GM18519 (cell line): ENCODE results near the gene ISG20L2.

ENCODE experiments used
- ATAC-seq: cut with Tn5 transposase; IDR thresholded peaks from one replicate; pipeline ENCODE4 v1.9.1; 2021; ENCODE audit warnings: mild to moderate bottlenecking, moderate library complexity; ENCODE audit not compliant: unreplicated experiment, low FRiP score

Gene ISG20L2

GRCh38 chr1:156742017-156742416 lies 13.5 kb upstream of the ISG20L2 start:
- no peak for ATAC-seq

DNA sequence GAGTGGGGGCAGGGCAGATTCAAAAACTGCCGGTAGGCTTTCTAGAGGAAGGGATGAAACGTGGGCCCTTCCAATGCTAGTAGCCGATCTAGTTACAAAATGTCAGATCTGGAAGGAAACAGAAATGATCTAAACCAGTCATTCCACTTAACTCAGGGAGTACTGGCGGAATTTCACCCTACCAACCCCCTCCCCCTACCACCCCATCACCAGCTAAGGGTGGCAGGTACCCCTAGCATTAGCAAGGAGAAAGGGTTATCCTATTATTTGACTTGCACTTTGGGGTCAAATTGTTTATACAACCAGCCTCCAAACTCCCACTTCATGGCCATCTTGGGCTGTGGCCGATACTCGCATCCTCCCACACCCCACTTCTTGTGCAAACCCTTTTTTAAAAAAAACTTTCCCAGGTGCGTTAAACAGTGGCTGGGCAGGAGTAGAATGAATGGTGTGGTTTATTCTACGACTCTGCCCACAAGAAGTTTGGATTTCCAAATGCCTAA lies 13.0 kb upstream of the ISG20L2 start:
- ATAC-seq: peak; percentile 12

DNA sequence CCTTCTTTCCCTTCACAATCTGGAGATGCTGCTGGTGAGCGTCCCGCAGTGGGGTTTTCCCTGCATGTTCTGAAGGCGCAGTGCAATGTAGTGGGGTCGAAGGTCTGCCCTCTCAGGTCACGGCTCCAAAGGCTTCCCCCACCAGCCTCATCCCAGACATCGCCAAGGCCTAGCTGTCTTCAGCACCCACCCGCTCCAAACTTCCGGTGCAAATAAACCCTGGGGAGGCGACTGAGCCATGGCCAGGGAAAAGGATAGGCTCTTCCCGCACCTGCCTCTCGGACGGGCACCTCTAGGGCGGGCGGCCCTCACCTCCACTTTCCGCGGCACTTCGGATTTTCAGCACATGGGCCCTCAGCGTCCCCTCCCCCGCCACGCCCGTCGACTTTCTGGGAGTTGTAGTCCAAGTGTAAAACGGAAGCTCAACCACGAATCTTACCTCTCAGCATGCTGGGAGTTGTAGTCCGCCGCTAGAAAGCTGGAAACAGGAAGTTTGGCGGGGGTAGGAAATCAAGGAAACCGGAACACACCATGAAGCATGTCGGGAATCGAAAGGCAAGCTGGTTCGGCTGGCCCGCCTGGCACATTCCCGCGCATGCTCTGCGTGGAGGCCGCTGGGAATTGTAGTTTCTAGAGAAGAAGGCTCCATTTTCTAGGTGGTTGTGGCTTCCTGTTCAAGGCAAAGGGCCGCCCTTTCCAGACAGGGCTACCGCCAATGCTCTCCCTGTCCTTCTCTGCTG lies 12.3 kb upstream of the ISG20L2 start, which contains the start of gene MRPL24:
Gene MRPL24, minus strand, starts transcription at position 348 of the 740 bp plus-strand sequence. CDS start 2,384 bp downstream, outside the sequence.
- peak; percentile 61 for ATAC-seq

DNA sequence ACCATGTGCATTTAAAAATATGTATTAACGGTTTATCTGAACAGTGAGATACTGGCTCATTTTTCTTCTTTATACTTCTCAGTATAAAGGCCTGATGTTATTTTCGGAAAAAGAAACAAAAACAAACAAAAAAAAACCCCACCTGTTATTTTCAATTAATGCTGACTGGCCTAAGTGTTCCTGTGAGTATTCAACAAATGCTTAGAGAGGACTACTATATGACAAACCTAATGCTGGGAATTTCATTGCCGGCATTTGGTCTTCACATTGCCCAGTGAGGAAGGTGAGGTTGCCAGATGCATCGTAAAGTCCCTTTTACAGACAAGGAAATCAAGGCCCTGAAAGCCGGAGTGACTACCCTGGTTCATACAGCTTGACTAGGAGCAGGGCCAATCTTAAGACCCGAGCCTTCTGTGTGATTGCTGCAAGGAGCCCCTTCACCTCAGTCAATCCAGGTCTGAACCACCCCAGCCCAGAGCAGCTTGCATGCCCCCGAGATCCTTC lies 11.7 kb upstream of the ISG20L2 start:
- no peak for ATAC-seq

- no peak for ATAC-seq
These were observed 10.3 kb upstream of the ISG20L2 start for GRCh38 chr1:156738916-156739315.

GRCh38 chr1:156738407-156738806 lies 9.8 kb upstream of the ISG20L2 start:
- ATAC-seq: no peak

DNA sequence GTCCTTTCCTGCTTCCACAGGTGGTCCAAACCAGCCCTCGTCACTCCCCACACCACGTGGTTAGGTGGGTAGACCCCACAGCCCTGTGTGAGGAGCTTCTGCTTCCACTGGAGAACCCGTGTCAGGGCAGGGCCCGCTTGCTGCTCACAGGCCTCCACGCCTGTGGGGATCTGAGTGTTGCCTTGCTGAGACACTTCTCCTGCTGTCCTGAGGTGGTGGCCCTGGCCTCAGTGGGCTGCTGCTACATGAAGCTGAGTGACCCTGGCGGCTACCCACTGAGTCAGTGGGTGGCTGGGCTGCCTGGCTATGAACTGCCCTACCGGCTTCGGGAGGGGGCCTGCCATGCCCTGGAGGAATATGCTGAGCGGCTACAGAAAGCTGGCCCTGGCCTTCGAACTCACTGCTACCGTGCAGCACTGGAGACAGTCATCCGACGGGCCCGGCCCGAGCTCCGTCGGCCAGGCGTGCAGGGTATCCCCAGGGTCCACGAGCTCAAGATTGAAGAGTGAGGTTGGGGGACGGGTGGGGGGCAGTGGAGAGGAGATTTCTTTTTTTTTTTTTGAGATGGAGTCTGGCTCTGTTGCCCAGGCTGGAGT lies 5.5 kb upstream of the ISG20L2 start:
- no peak for ATAC-seq

GRCh38 chr1:156727926-156728598 lies 504 bp downstream of the ISG20L2 start, which contains the start of gene METTL25B:
METTL25B (plus strand) TSS chr1:156728469; CDS start chr1:156729105, 636 bp downstream.
- ATAC-seq: peak; percentile 29

DNA sequence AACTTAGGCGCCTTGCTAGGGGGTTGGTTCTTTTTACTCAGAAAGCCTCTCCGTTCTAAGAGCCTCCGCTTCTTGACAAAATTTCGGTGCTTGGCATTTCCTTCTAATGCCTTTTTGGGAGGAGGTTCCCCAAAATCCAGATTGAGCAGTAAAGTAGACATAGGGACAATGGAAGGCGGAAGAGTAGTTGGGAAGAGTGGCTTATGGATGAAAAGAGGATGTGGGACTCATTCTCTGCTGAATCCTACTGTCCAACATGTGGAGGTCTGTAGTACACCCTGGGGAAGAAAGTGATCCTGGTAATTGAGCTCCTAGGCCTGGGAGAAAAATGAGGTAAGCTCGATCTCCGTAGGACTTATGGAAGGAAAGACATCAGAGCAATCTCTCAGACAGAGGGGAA lies 1.1 kb downstream of the ISG20L2 start:
- ATAC-seq: no peak

DNA sequence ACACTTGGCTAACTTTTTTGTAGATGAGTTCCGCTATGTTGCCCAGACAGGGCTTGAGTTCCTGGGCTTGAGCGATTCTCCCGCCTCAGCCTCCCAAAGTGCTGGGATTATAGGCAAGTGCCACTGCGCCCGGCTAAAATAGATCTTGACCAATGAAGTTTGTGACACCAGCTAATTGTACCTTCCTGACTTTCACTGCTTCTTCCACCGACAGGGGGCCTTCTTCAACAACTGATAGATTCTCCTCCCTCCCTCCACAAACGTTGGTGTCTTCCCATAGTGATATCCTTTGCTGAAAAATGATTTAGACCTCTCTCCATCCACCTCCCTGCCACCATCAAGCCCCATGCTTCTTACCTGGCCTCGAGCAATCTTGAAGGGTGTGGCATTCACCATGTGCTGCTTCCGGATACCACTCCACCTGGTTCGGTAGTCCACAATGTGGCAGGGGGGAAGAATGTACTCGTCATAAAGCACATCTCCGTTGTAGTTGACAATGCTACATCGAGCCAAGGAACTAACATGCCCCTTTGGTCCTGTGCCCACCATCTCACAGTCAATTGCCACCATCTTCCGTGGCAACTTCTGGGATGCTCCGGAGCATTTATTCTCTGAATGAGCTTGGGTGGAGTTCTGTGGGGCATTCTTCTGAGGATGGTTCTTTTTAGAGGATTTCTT lies 1.9 kb downstream of the ISG20L2 start:
- ATAC-seq: no peak

DNA sequence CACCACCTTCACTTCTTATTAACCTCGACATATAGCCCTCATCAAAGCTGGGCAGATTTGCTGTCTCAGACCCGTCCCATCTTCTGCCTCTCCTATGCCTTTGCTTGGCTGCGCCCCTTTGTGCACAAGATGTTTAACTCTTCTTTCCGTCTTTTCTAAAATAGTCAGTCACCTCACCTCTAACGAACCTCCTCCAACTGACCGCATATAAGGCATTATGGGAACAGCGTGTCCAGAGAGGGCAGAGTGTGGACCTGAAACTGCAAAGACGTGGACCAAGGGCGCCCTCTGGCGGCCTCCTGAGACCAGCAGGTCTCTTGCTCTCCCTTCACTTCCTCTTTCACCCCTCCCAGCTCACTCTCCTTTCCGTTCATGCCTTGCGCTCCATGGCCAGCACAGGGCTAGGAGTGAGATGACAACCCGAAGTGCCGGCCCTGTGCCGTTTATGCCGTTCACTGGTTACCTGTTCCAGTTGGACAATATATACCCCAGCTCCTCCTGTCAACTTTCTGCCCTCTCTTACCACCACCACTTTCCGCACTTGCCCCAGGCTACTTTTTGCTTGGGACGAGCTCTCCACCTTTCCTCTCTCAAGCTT lies 2.8 kb downstream of the ISG20L2 start:
- no peak for ATAC-seq

DNA sequence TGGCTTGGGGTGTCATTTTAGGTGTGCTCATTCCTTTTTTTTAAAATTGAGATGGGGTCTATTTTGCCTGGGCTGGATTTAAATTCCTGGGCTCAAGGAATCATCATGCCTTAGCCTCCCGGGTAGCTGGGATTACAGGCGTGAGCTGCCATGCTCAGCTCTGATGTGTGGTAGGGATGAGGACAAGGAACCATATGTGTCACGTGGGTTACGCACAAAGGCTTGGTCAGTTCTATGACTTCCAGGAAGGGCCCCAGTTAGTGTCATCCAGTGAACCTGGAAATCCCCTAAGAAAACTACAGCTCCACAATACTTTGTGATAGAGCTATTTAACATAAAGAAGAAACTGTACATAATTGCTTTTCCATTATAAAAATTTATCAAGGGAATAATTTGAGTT lies 7.0 kb downstream of the ISG20L2 start:
- no peak for ATAC-seq

GRCh38 chr1:156721131-156721530 lies 7.4 kb downstream of the ISG20L2 start:
- no peak for ATAC-seq

- ATAC-seq: no peak
These were observed 11.2 kb downstream of the ISG20L2 start for GRCh38 chr1:156717351-156717750.

- no peak for ATAC-seq
These were observed 13.7 kb downstream of the ISG20L2 start for GRCh38 chr1:156714830-156715229.

- no peak for ATAC-seq
These were observed 15.9 kb downstream of the ISG20L2 start for GRCh38 chr1:156712626-156713025.

DNA sequence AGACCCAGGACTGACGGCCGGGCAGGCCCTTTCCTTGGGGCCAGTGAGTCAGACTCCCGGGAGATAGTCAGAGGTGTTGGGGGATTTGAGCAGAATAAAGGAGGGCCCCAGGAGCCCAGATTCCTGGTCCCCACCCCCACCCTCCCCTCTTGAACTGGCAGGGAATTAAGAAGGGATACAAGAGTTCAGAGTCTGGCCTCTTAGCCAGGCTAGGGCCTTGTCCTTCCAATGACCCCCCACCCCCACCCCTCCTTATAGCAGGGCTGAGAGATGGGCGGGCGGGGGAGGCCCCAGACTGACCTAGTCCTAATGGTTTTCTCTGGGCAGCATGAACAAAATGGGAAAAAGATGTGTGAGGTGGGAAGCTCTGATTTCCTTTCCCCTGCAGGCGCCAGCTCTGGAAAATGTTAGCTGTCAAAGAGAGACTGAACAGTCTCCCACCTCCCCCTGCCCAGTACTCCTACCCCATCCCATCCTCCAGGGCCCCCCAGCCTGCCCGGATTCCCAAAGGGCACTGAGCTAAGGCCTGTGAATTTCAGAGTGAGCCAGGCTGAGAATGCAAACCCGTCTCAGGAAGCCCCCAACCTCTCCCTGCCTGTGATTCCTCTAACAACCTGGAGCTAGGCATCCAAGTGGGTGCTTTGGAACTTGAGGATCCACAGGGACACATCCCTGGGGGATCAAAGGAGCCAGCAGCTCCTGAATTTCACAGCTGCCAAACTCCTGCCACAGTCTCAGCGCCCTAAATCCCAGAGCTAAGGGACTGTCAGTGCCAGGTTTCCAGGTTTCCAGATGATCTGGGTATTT lies 17.4 kb downstream of the ISG20L2 start:
- no peak for ATAC-seq

DNA sequence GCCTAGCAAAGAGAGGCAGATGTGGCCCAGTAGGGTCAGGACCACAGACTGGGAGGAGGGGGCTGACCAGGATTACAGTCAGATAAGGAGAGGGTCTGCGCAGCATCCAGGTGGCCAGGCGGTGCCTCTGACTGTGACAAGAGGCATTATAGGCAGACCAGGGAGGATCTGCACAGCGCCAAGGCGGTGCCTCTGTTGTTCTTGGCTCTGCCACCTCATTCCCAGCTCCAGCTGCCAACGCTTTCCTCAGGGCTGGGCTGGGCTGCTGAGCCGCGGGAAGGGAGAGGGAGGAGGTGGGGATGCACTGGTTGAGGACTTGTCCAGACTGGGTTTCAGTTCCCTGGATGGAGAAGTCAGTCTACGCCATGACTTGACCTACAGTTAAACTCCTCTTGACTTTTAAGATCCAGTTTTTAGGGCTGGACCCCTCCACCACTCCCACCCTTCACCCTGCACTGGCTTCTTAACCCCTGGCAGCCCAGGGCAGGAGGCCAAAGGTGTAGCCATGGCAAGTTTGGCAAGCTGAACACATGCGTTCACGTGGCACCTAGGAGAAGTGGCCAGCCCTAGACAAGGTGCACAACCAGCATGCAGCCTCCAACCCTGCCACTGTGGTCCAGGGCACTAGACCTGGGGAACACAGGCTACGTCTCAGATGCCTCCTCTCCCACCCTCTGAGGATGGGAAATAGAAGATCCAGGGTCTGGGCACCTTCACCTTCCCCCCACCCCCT lies 18.6 kb downstream of the ISG20L2 start:
- no peak for ATAC-seq

DNA sequence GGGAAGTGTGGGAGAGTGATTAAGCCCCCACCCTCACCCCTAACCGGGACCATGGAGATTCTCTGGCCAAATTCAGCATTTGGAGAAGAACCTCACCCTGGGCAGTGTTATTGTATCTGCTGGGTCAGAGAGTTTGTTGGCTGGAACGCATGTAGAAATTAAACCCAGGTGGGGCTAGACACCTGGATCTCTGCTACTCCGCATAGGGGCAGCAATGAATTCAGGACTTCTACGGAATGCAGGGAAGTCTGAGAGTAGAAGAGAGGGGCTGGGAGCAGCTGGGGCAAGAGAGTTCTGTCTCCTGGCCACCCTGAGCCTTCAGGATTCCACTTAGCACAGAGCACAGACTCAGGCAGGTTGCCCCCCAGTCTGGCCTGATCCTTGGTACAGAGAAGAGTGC lies 19.5 kb downstream of the ISG20L2 start:
- ATAC-seq: no peak
